ENCODE measurements around the gene PICALM. TPM values are rescaled to one million over a fixed set of nuclear protein-coding genes. Genes with fewer than 3 reads are reported as not detected.
A peak's percentile ranks its signal among the peaks of the same experiment; 100 is the strongest.

PICALM gene
- polyA plus RNA-seq, 2 of the 4 experiments (the other 2 are of a cell fraction) = 113 to 195 TPM

GRCh38 chr11:86035920-86036319, 33.0 kb downstream of the PICALM start:
- WGBS (ENCODE audit: missing lambda C conversion rate) = 84% methylated on average over 2 of the region's 2 CpGs
- Histone ChIP-seq H3K27ac (no peak overlapping the region), H3K4me1 (peaks cover 12% of the 10 kb centered on the region; the same call in 2 of the 3 replicates), H3K9me3 (no peaks in the 10 kb centered on the region), H3K4me2 (no peak overlapping the region), H3K4me3 (no peak overlapping the region)
- DNase-seq (ENCODE audit: low read depth in 1 of 2, low spot score in 1 of 2) (no peak), ATAC-seq (no peak), FAIRE-seq (no peak)
- ChIA-PET CTCF (interaction anchor here (1.1 kb wide), 2 partner anchors 11 to 158 kb away, joined by 3 to 5 read pairs; no protein-coding TSS in a partner anchor), POLR2A (no interaction called here)
- TF ChIP-seq MAFK (IDR thresholded peaks at IDR 0.05; ENCODE audit: partially characterized antibody) = peak; percentile 43
- no peak for TF ChIP-seq SREBF2 (IDR thresholded peaks at IDR 0.05)

- H3K27ac ChIP-seq = no peak overlapping the region
- no peaks in the 10 kb centered on the region for H3K9me3 ChIP-seq
- peaks cover 11% of the 10 kb centered on the region; the same call in 2 of the 3 replicates for H3K4me1 ChIP-seq
- H3K4me2 ChIP-seq = no peak overlapping the region
- no peak overlapping the region for H3K4me3 ChIP-seq
- FAIRE-seq = no peak
- WGBS (ENCODE audit: missing lambda C conversion rate) = 64% methylated on average over 1 of the region's 1 CpG
- ChIA-PET CTCF (interaction anchor here (1.1 to 1.6 kb wide), 2 partner anchors 10 to 180 kb away, joined by 3 to 4 read pairs; partner anchors contain the start of gene CCDC83), POLR2A (no interaction called here)
- ATAC-seq = no peak
- TF ChIP-seq POLR2A (IDR thresholded peaks at IDR 0.05; ENCODE audit: low read length) (no peak), RFX5 (IDR thresholded peaks at IDR 0.05) (no peak), EHF (CRISPR knock-in tag; IDR thresholded peaks at IDR 0.05) (no peak)
- no peak for DNase-seq (ENCODE audit: low read depth in 1 of 2, low spot score in 1 of 2)
These were observed 33.7 kb downstream of the PICALM start for GRCh38 chr11:86035164-86035563.

- ATAC-seq (no peak), DNase-seq (ENCODE audit: low read depth in 1 of 2, low spot score in 1 of 2) (no peak), FAIRE-seq (no peak)
- Histone ChIP-seq H3K4me3 (no peak overlapping the region), H3K27ac (no peak overlapping the region), H3K4me1 (peaks cover 11% of the 10 kb centered on the region; the same call in 2 of the 3 replicates), H3K9me3 (no peaks in the 10 kb centered on the region), H3K4me2 (peak overlapping the region; percentile 2; the same call in 1 of the 3 replicates)
- CTCF ChIA-PET = interaction anchor here (1.1 to 1.6 kb wide), 2 partner anchors 10 to 180 kb away, joined by 3 to 4 read pairs; partner anchors contain the start of gene CCDC83
- POLR2A ChIA-PET = no interaction called here
- TF ChIP-seq CHD2 (IDR thresholded peaks at IDR 0.05; ENCODE audit: low read length, partially characterized antibody) = no peak
- no peak for TF ChIP-seq CBX8 (IDR thresholded peaks at IDR 0.05)
- no peak for TF ChIP-seq CBX2 (IDR thresholded peaks at IDR 0.05; ENCODE audit: borderline replicate concordance, low read depth)
- TF ChIP-seq MAX (IDR thresholded peaks at IDR 0.05) = no peak
- no peak for TF ChIP-seq MYC (IDR thresholded peaks at IDR 0.05; ENCODE audit: borderline replicate concordance, low read length)
- no peak for TF ChIP-seq FOSB (CRISPR knock-in tag; IDR thresholded peaks at IDR 0.05)
- no peak for TF ChIP-seq HDAC2 (IDR thresholded peaks at IDR 0.05)
- no peak for TF ChIP-seq NR3C1 (IDR thresholded peaks at IDR 0.05)
- 83% methylated on average over 2 of the region's 2 CpGs for whole genome bisulfite sequencing (ENCODE audit: missing lambda C conversion rate)
These were observed 34.2 kb downstream of the PICALM start for GRCh38 chr11:86034710-86035109.

DNA sequence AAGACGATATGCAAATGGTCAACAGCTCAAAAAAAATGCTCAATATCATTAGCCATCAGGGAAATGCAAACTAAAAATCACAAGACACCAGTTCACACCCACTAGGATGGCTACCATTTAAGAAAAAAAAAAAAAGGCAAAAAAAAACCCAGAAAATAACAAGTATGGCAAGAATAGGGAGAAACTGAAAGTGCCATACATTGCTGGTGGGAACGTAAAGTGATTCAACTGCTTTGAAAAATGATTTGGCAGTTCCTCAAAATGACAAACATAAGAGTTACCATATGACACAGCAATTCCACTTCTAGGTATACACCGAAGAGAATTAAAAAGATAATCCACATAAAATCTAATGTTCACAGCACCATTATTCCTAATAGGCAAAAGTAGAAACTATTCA, 47.5 kb downstream of the PICALM start:
- FAIRE-seq = no peak
- no peak overlapping the region for H3K4me3 ChIP-seq
- 93% methylated on average over 3 of the region's 3 CpGs for WGBS (ENCODE audit: missing lambda C conversion rate)

More for the DNA sequence above, 47.5 kb downstream of the PICALM start:
- H3K4me2 ChIP-seq = no peak overlapping the region
- TF ChIP-seq MAZ (IDR thresholded peaks at IDR 0.05; ENCODE audit: borderline replicate concordance, low read depth, low read length) (no peak), EHF (CRISPR knock-in tag; IDR thresholded peaks at IDR 0.05) (no peak), ZNF302 (CRISPR knock-in tag; IDR thresholded peaks at IDR 0.05) (no peak), SREBF2 (IDR thresholded peaks at IDR 0.05) (no peak), TP53 (CRISPR knock-in tag; IDR thresholded peaks at IDR 0.05) (no peak), USF2 (IDR thresholded peaks at IDR 0.05) (no peak), RAD21 (conservative IDR thresholded peaks at IDR 0.05 in 1 of 2, IDR thresholded peaks at IDR 0.05 in 1 of 2) (no peak), BHLHE40 (IDR thresholded peaks at IDR 0.05; ENCODE audit: low read depth, low read length) (no peak), JUN (IDR thresholded peaks at IDR 0.05) (no peak), HDAC2 (IDR thresholded peaks at IDR 0.05) (no peak), FOSB (CRISPR knock-in tag; IDR thresholded peaks at IDR 0.05) (no peak), TFCP2L1 (CRISPR knock-in tag; IDR thresholded peaks at IDR 0.05) (no peak), NPAS2 (CRISPR knock-in tag; IDR thresholded peaks at IDR 0.05; ENCODE audit: borderline replicate concordance) (no peak), EHMT2 (IDR thresholded peaks at IDR 0.05; ENCODE audit: low read depth) (no peak), HOXA7 (CRISPR knock-in tag; IDR thresholded peaks at IDR 0.05) (no peak), NR3C1 (IDR thresholded peaks at IDR 0.05) (no peak), HEYL (CRISPR knock-in tag; IDR thresholded peaks at IDR 0.05) (no peak), ELK1 (IDR thresholded peaks at IDR 0.05; ENCODE audit: low read depth, low read length) (no peak), CHD4 (IDR thresholded peaks at IDR 0.05; ENCODE audit: borderline replicate concordance) (no peak)
- no peak overlapping the region for H3K27ac ChIP-seq
- POLR2A ChIA-PET = no interaction called here
- DNase-seq (ENCODE audit: low read depth in 1 of 2, low spot score in 1 of 2) (no peak), ATAC-seq (no peak)
- no peaks in the 10 kb centered on the region for H3K9me3 ChIP-seq
- H3K4me1 ChIP-seq = peaks cover 3% of the 10 kb centered on the region; the same call in 1 of the 3 replicates
- CTCF ChIA-PET = interaction anchor here (0.9 kb wide), 1 partner anchor 20 kb away, joined by 3 read pairs; no protein-coding TSS in a partner anchor

Measured in A549 (cell line).